H9 (cell line): ENCODE measurements around the gene ANKRD36. TPM values are rescaled to one million over a fixed set of nuclear protein-coding genes. Genes with fewer than 3 reads are reported as not detected.
"Not testable (repeated sequence)": the region's sequence is repeated elsewhere in the genome, so short reads cannot be mapped to it uniquely, and the experiment has no call there.

Experiments used
- DNase-seq: peaks from one replicate; pipeline ENCODE4 v3.0.0-alpha.2; 2017
- H2AFZ ChIP-seq: one replicate; pipeline ENCODE4 v1.6.1; 2013; ENCODE audit warnings: mild to moderate bottlenecking, low read length, control low read depth, moderate library complexity
- H2AK5ac ChIP-seq: 2 replicates; pipeline ENCODE4 v1.6.1; 2013; ENCODE audit warnings: low read length, control low read depth, mixed read lengths; ENCODE audit not compliant: insufficient read length
- H2BK120ac ChIP-seq: one replicate; pipeline ENCODE4 v1.6.1; 2013; ENCODE audit warnings: low read depth, mild to moderate bottlenecking, low read length, control low read depth, inconsistent platforms; ENCODE audit not compliant: poor library complexity, severe bottlenecking
- H2BK12ac ChIP-seq: 2 replicates; pipeline ENCODE4 v1.6.1; 2013; ENCODE audit warnings: low read length, control low read depth, mixed read lengths, low read depth; ENCODE audit not compliant: insufficient read length
- H2BK15ac ChIP-seq: 2 replicates; pipeline ENCODE4 v1.6.1; 2013; ENCODE audit warnings: low read depth, low read length, control low read depth
- H2BK20ac ChIP-seq: one replicate; pipeline ENCODE4 v1.6.1; 2013; ENCODE audit warnings: low read depth, mild to moderate bottlenecking, low read length, control low read depth, inconsistent platforms; ENCODE audit not compliant: poor library complexity, severe bottlenecking
- H2BK5ac ChIP-seq: 2 replicates; pipeline ENCODE4 v1.6.1; 2013; ENCODE audit warnings: low read length, control low read depth, mixed read lengths; ENCODE audit not compliant: insufficient read length
- H3K14ac ChIP-seq: 2 replicates; pipeline ENCODE4 v1.6.1; 2013; ENCODE audit warnings: low read length, control low read depth; ENCODE audit not compliant: insufficient read depth
- H3K18ac ChIP-seq: 2 replicates; pipeline ENCODE4 v1.6.1; 2013; ENCODE audit warnings: low read depth, mild to moderate bottlenecking, mixed read lengths, low read length, control low read depth; ENCODE audit not compliant: insufficient read length
- H3K23ac ChIP-seq: 2 replicates; pipeline ENCODE4 v1.6.1; 2013; ENCODE audit warnings: low read length, control low read depth, mixed read lengths, low read depth; ENCODE audit not compliant: insufficient read length
- H3K23me2 ChIP-seq: 2 replicates; pipeline ENCODE4 v1.6.1; 2013; ENCODE audit warnings: low read depth, mild to moderate bottlenecking, mixed read lengths, low read length, control low read depth; ENCODE audit not compliant: insufficient read length, poor library complexity, severe bottlenecking
- H3K27ac ChIP-seq: 2 replicates; pipeline ENCODE4 v1.5.1; 2013; ENCODE audit warnings: low read length, control low read depth, mixed read lengths, low read depth; ENCODE audit not compliant: insufficient read length
- H3K27me3 ChIP-seq: 2 replicates; pipeline ENCODE4 v1.6.1; 2013; ENCODE audit warnings: low read length, control low read depth, inconsistent platforms; ENCODE audit not compliant: insufficient read depth
- H3K4ac ChIP-seq: 2 replicates; pipeline ENCODE4 v1.6.1; 2013; ENCODE audit warnings: low read depth, mild to moderate bottlenecking, control low read depth, inconsistent platforms, low read length, moderate library complexity
- H3K4me1 ChIP-seq: 2 replicates; pipeline ENCODE4 v1.6.1; 2013; ENCODE audit warnings: low read length, control low read depth, inconsistent platforms; ENCODE audit not compliant: insufficient read depth
- H3K4me2 ChIP-seq: 2 replicates; pipeline ENCODE4 v1.6.1; 2013; ENCODE audit warnings: low read length, control low read depth, mixed read lengths; ENCODE audit not compliant: insufficient read length, insufficient read depth
- H3K56ac ChIP-seq: 2 replicates; pipeline ENCODE4 v1.6.1; 2013; ENCODE audit warnings: low read depth, mild to moderate bottlenecking, mixed read lengths, low read length, control low read depth; ENCODE audit not compliant: insufficient read length
- H3K79me1 ChIP-seq: 2 replicates; pipeline ENCODE4 v1.6.1; 2013; ENCODE audit warnings: low read depth, mild to moderate bottlenecking, moderate library complexity, low read length, control low read depth, inconsistent platforms; ENCODE audit not compliant: insufficient read depth, poor library complexity, severe bottlenecking
- H3K79me2 ChIP-seq: 2 replicates; pipeline ENCODE4 v1.6.1; 2013; ENCODE audit warnings: low read length, control low read depth, inconsistent platforms; ENCODE audit not compliant: insufficient read depth
- H3K9ac ChIP-seq: 2 replicates; pipeline ENCODE4 v1.6.1; 2013; ENCODE audit warnings: low read length, control low read depth, mixed read lengths; ENCODE audit not compliant: insufficient read length; ENCODE audit errors: extremely low read depth
- H3K9me3 ChIP-seq: one replicate; pipeline ENCODE4 v1.6.1; 2013; ENCODE audit warnings: low read depth, low read length, inconsistent platforms; ENCODE audit not compliant: control insufficient read depth
- H3T11ph ChIP-seq: one replicate; pipeline ENCODE4 v1.6.1; 2013; ENCODE audit warnings: mild to moderate bottlenecking, low read length, control low read depth, inconsistent platforms
- H4K20me1 ChIP-seq: one replicate; pipeline ENCODE4 v1.6.1; 2013; ENCODE audit not compliant: control insufficient read depth, insufficient read length, insufficient read depth
- H4K5ac ChIP-seq: 2 replicates; pipeline ENCODE4 v1.6.1; 2013; ENCODE audit warnings: low read depth, mild to moderate bottlenecking, mixed read lengths, low read length, control low read depth; ENCODE audit not compliant: insufficient read length
- H4K8ac ChIP-seq: replicated peaks from 2 replicates; pipeline ENCODE4 v1.6.1; 2013; ENCODE audit warnings: low read length, control low read depth, mixed read lengths, low read depth; ENCODE audit not compliant: insufficient read length
- H4K91ac ChIP-seq: 2 replicates; pipeline ENCODE4 v1.6.1; 2013; ENCODE audit warnings: low read depth, mild to moderate bottlenecking, moderate library complexity, mixed read lengths, low read length, control low read depth; ENCODE audit not compliant: insufficient read length
- H3K27ac Mint-ChIP-seq, 3 experiments: 2 replicates in 2 of 3; 3 replicates in 1 of 3; pipeline ENCODE4 v1.8.0; 2020 to 2021; ENCODE audit warnings: mixed read lengths in 3 of 3, mild to moderate bottlenecking in 1 of 3, moderate library complexity in 1 of 3
- H3K27me3 Mint-ChIP-seq: 2 replicates; pipeline ENCODE4 v1.8.0; 2021; ENCODE audit warnings: low read depth, mild to moderate bottlenecking, moderate library complexity, mixed read lengths
- H3K36me3 Mint-ChIP-seq, 3 experiments: 2 replicates in 2 of 3; 3 replicates in 1 of 3; pipeline ENCODE4 v1.8.0; 2020 to 2021; ENCODE audit warnings: low read depth in 3 of 3, mixed read lengths in 3 of 3; ENCODE audit not compliant: insufficient read depth in 1 of 3
- H3K4me1 Mint-ChIP-seq, 2 experiments: 2 replicates each; pipeline ENCODE4 v1.8.0; 2020; ENCODE audit warnings: mixed read lengths in 2 of 2
- H3K4me3 Mint-ChIP-seq, 2 experiments: 2 replicates in 1 of 2; 3 replicates in 1 of 2; pipeline ENCODE4 v1.8.0; 2020 to 2021; ENCODE audit warnings: mild to moderate bottlenecking in 2 of 2, mixed read lengths in 2 of 2, moderate library complexity in 1 of 2
- H3K9me3 Mint-ChIP-seq, 2 experiments: 2 replicates in 1 of 2; 3 replicates in 1 of 2; pipeline ENCODE4 v1.8.0; 2020; ENCODE audit warnings: mild to moderate bottlenecking in 2 of 2, mixed read lengths in 2 of 2, moderate library complexity in 1 of 2
- WGBS: extraction: QIAGEN DNeasy Blood & Tissue Kit; methylation state at CpG from one replicate; pipeline ENCODE4 v1.1.7; 2013; ENCODE audit warnings: missing lambda C conversion rate, low lambda C conversion rate, mixed read lengths; ENCODE audit not compliant: insufficient read length; ENCODE audit errors: extremely low coverage; 5-methylcytosine and 5-hydroxymethylcytosine counted together
- total RNA-seq: library from RNA; stranded (reverse); gene quantifications from 2 replicates; pipeline ENCODE4 v1.2.1, GENCODE V29; 2021

Gene ANKRD36
- total RNA-seq, 1 experiment from 2014 or later, result 9.8 TPM

DNA sequence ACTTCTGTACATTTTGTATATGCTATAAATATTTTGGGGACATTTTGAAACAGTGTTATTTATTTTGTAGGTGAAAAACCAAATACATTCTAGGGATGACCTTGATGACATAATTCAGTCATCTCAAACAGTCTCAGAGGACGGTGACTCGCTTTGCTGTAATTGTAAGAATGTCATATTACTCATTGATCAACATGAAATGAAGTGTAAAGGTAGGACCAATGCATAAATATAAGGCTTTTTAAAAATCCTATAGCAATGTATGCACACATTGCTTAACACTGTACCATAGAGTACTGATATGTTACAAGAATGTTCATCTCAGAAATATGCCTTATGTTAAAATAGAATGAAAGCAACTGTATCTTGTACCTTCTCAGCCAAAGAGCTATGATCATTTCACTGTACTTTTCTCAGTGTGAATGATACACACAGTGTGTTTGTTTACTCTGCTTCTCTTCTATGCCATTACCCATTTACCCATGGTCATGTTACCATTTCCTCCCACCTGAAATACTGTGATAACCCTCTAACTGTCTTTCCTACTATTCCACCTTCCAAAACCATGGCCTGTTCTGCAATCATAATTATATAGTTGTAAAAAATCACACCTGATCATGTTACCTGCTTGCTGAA, 120.8 kb downstream of the ANKRD36 start:
- not testable (repeated sequence) for H4K20me1 ChIP-seq, H4K91ac ChIP-seq, H3K4me3 Mint-ChIP-seq, H3K4me1 ChIP-seq, H2BK120ac ChIP-seq, H3K4ac ChIP-seq, H2BK20ac ChIP-seq, H3K27ac ChIP-seq, DNase-seq, H2BK5ac ChIP-seq, H3K79me2 ChIP-seq, H3K4me2 ChIP-seq, H2AFZ ChIP-seq, H3T11ph ChIP-seq, H3K23me2 ChIP-seq, H2BK15ac ChIP-seq, H3K56ac ChIP-seq, H3K14ac ChIP-seq, H3K23ac ChIP-seq, H3K4me1 Mint-ChIP-seq, H3K27me3 ChIP-seq, H3K9ac ChIP-seq, H2BK12ac ChIP-seq, H3K27me3 Mint-ChIP-seq, H4K8ac ChIP-seq, H2AK5ac ChIP-seq, H3K27ac Mint-ChIP-seq, H3K9me3 ChIP-seq, H3K18ac ChIP-seq, H3K79me1 ChIP-seq, H4K5ac ChIP-seq
- Mint-ChIP-seq H3K36me3 (peaks cover 4 to 17% (median 16%) of the 10 kb centered on the region in 3 experiments; a peak in 6 of 7 replicates), H3K9me3 (peaks cover 12 to 19% of the 10 kb centered on the region in 2 experiments)
- WGBS, result no CpG with 5 or more reads among the region's 2 CpGs

DNA sequence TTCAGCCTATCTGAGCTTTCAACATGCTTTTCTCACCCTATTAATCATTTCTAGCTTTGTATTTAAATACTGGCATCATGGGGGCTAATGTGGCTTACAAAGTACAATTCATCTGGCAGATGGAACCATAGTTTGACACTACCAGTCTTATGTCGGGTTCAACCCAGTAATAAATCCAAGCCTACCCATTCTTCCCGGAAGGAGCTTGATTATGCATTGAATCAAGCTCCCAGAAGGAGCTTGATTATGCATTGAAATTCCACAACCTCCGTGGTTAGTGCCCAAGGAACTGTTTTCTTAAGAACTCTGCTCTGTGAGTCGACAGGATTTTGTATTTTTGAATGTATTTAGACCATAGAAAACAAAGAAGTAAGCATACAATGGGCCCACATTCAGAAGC, 148.2 kb downstream of the ANKRD36 start:
- not testable (repeated sequence) for H3K27ac Mint-ChIP-seq, H2AFZ ChIP-seq, H3K27me3 Mint-ChIP-seq

More for the DNA sequence above, 148.2 kb downstream of the ANKRD36 start:
- DNase-seq, H3K36me3 Mint-ChIP-seq, H4K5ac ChIP-seq, H2BK20ac ChIP-seq, H3K23ac ChIP-seq, H2AK5ac ChIP-seq, H2BK15ac ChIP-seq, H3K23me2 ChIP-seq, H2BK12ac ChIP-seq, H3K4me2 ChIP-seq, H3T11ph ChIP-seq, H3K9ac ChIP-seq, H3K27me3 ChIP-seq, H3K4me3 Mint-ChIP-seq, H4K91ac ChIP-seq, H3K4me1 Mint-ChIP-seq, H3K14ac ChIP-seq, H3K4ac ChIP-seq, H2BK120ac ChIP-seq, H4K20me1 ChIP-seq, H2BK5ac ChIP-seq, H3K56ac ChIP-seq, H3K79me2 ChIP-seq, H3K27ac ChIP-seq, H3K9me3 ChIP-seq, H3K18ac ChIP-seq, H3K79me1 ChIP-seq, H3K4me1 ChIP-seq, H4K8ac ChIP-seq, H3K9me3 Mint-ChIP-seq: not testable (repeated sequence)
- WGBS, result no CpG with 5 or more reads among the region's 4 CpGs
